ENCODE results near the gene RITA1.

DNA sequence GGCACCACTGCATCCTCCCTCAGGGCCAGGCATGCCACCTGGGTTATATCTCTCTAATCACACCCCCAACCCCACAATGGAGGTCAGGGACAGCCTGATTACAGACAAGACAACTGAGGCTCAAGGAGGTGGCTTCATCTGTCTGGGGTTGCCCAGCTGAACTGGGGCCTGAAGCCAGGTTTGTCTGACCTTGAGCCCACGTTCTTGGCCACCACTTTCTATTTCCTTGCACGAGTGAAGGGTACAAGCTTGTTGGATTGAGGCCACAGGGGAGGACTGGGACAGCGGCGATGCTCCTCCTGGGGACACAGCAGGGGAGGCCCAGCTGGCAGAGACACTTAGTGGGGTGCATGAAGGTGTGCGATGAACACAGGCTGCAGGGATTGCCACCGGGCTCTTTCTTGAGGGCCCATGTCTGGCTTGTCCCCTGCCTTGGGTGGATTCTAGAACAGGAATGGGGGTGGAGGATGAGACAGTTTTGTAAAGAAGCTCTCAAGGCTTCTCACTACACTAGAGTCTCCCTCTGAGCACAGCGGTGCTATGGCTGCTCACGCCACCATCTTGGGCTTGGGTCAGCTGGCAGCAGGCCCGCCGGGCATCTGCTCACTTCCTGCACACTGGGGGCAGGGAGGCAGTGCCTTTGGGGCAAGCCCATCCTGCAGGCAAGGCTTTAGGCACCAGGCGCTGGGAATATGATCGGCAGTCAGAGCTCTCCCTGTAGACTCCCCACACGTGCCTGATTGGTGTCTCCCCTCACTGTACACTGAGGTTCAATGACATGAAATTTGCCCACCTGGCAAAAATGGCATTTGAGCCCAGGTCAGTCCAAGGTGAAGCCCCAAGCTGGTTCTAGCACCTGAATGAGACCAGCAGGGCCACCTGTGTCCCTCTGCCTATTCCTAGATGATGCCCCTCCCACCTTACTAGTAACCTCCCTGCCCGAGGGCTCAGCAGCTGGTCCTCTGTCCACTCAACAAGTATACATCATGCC lies 16.0 kb downstream of the RITA1 start:
- no peak for TF ChIP-seq RAD21 (IDR thresholded peaks at IDR 0.05; ENCODE audit: low read depth)
- no peak for TF ChIP-seq MAX (IDR thresholded peaks at IDR 0.05)
- TF ChIP-seq CTCF (IDR thresholded peaks at IDR 0.05 in 2 of 3, conservative IDR thresholded peaks at IDR 0.05 in 1 of 3; ENCODE audit: borderline replicate concordance in 1 of 3, insufficient read depth in 1 of 3, low read depth in 2 of 3, low read length in 2 of 3), result no peak
- TF ChIP-seq YY1 (IDR thresholded peaks at IDR 0.05; ENCODE audit: extremely low read depth, insufficient replicate concordance, low read depth, low read length), result no peak
- no peak for TF ChIP-seq REST (IDR thresholded peaks at IDR 0.05; ENCODE audit: low read depth)
- TF ChIP-seq ELF1 (IDR thresholded peaks at IDR 0.05; ENCODE audit: borderline replicate concordance, low read depth), result no peak
- no peak for TF ChIP-seq EZH2phosphoT487 (IDR thresholded peaks at IDR 0.05; ENCODE audit: borderline replicate concordance)
- no peak for TF ChIP-seq ATF3 (IDR thresholded peaks at IDR 0.05)
- no peak for TF ChIP-seq ZBTB33 (IDR thresholded peaks at IDR 0.05; ENCODE audit: extremely low read depth, insufficient replicate concordance, low read length)
- TF ChIP-seq POLR2AphosphoS5 (IDR thresholded peaks at IDR 0.05; ENCODE audit: low read depth, low read length), result no peak
- TF ChIP-seq POLR2A (IDR thresholded peaks at IDR 0.05; ENCODE audit: borderline replicate concordance, extremely low read depth, insufficient read depth, insufficient read length), result no peak
- TF ChIP-seq EZH2 (IDR thresholded peaks at IDR 0.05), result no peak
